Astrocyte (in vitro differentiated cells and primary cell): Measurements from ENCODE around the gene STX16. TPM values are rescaled to one million over a fixed set of nuclear protein-coding genes. Genes with fewer than 3 reads are reported as not detected.

Source experiments
- DNase-seq: peaks from one replicate; pipeline ENCODE4 v3.0.0-alpha.2; 2010; ENCODE audit warnings: low read depth
- FAIRE-seq: peaks from 2 replicates; lab custom pipeline; 2011; peaks lifted over from hg19 to GRCh38; lab: Jason Lieb, UNC
- H2AFZ ChIP-seq: 2 replicates; pipeline ENCODE4 v1.6.0; 2012; ENCODE audit warnings: low read depth, low read length, inconsistent platforms
- H3K27ac ChIP-seq: 2 replicates; pipeline ENCODE4 v1.5.1; 2011; ENCODE audit warnings: low read depth, low read length, inconsistent platforms
- H3K27me3 ChIP-seq: 2 replicates; pipeline ENCODE4 v1.6.0; 2011; ENCODE audit warnings: low read length, inconsistent platforms; ENCODE audit not compliant: insufficient read depth
- H3K36me3 ChIP-seq: 2 replicates; pipeline ENCODE4 v1.5.1; 2011; ENCODE audit warnings: low read length, inconsistent platforms; ENCODE audit not compliant: insufficient read depth
- H3K4me1 ChIP-seq: 2 replicates; pipeline ENCODE4 v1.5.1; 2011; ENCODE audit warnings: low read length, inconsistent platforms; ENCODE audit not compliant: insufficient read depth
- H3K4me2 ChIP-seq: 2 replicates; pipeline ENCODE4 v1.6.0; 2012; ENCODE audit warnings: low read length, inconsistent platforms
- H3K4me3 ChIP-seq: 2 replicates; pipeline ENCODE4 v1.5.1; 2011; ENCODE audit warnings: low read depth, mild to moderate bottlenecking, low read length, inconsistent platforms; ENCODE audit not compliant: insufficient read depth
- H3K79me2 ChIP-seq: 2 replicates; pipeline ENCODE4 v1.6.0; 2012; ENCODE audit warnings: mild to moderate bottlenecking, low read length, inconsistent platforms; ENCODE audit not compliant: insufficient read depth
- H3K9ac ChIP-seq: 2 replicates; pipeline ENCODE4 v1.6.0; 2012; ENCODE audit warnings: mild to moderate bottlenecking, low read length, inconsistent platforms
- H3K9me3 ChIP-seq: 2 replicates; pipeline ENCODE4 v1.5.1; 2012; ENCODE audit warnings: low read depth, mild to moderate bottlenecking, low read length, inconsistent platforms; ENCODE audit not compliant: insufficient read depth
- H4K20me1 ChIP-seq: 2 replicates; pipeline ENCODE4 v1.6.0; 2012; ENCODE audit warnings: low read length, inconsistent platforms; ENCODE audit not compliant: insufficient read depth
- H3K27ac Mint-ChIP-seq: one replicate; pipeline ENCODE4 v1.8.0; 2021; ENCODE audit warnings: mild to moderate bottlenecking, mixed read lengths; ENCODE audit not compliant: unreplicated experiment
- H3K27me3 Mint-ChIP-seq: one replicate; pipeline ENCODE4 v1.8.0; 2021; ENCODE audit warnings: low read depth, mixed read lengths; ENCODE audit not compliant: unreplicated experiment
- H3K36me3 Mint-ChIP-seq: one replicate; pipeline ENCODE4 v1.8.0; 2021; ENCODE audit warnings: low read depth, mixed read lengths; ENCODE audit not compliant: unreplicated experiment
- H3K4me1 Mint-ChIP-seq: one replicate; pipeline ENCODE4 v1.8.0; 2021; ENCODE audit warnings: low read depth, mixed read lengths; ENCODE audit not compliant: unreplicated experiment
- H3K4me3 Mint-ChIP-seq: one replicate; pipeline ENCODE4 v1.8.0; 2021; ENCODE audit warnings: mild to moderate bottlenecking, moderate library complexity, mixed read lengths; ENCODE audit not compliant: unreplicated experiment
- H3K9me3 Mint-ChIP-seq: one replicate; pipeline ENCODE4 v1.8.0; 2021; ENCODE audit warnings: mild to moderate bottlenecking, mixed read lengths; ENCODE audit not compliant: unreplicated experiment
- EZH2 ChIP-seq: IDR thresholded peaks from 2 replicates; pipeline ENCODE4 v1.6.1; 2012; ENCODE audit warnings: mild to moderate bottlenecking, low read length, inconsistent platforms; ENCODE audit not compliant: insufficient read depth
- total RNA-seq: library from RNA; stranded (reverse); gene quantifications from 2 replicates; pipeline ENCODE4 v1.2.1, GENCODE V29; 2021
- TF ChIP-seq, protein P1 (sequence below): IDR thresholded peaks from 2 replicates; pipeline ENCODE4 v1.5.1; 2011; ENCODE audit warnings: low read depth, mild to moderate bottlenecking, inconsistent platforms, low read length, moderate library complexity; ENCODE audit not compliant: insufficient read depth

Gene STX16
- total RNA-seq, 1 donor from 2014 or later: 59.3 TPM

DNA sequence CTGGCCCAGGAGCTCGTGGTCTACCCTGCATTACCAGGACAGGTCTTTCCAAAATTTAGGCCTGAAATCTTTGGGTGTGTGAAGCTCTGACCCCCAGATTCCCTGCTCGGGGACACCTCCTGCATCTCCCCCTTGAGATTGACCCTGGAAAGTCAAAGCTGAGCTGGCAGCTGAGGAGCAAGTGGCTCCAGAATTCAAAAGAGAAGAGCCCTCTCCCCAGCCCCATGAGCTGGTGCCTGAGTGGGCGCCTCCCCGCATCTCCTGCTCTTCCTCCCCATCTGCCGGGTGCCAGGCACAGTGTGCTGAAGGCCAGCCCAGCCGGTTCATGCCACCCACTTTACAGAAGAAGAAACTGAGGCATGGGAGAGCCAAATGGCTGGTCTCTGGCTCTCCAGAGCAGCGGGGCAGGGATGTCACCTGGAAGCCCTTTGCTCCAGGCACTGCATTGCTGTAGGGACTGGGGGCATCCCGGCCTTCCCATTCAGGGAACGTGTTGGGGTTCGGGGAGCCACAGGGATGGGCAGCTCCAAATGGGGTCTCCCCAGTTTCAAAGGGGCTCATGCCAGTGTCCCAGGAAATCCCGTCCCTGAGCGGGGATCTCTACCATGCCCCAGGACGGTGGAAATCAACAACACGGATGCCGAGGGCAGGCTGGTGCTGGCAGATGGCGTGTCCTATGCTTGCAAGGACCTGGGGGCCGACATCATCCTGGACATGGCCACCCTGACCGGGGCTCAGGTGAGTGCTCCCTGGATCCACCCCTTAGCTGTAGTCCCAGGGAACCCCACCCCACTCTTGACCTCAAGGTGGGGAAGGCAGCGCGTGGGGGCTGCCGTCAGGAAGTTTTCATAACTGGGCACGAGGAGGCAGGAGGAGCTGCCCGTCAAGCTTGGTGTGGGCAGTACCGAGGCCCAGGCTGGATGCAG lies 62.0 kb downstream of the STX16 start:
- peaks cover 7% of the 10 kb centered on the region for H3K36me3 Mint-ChIP-seq
- FAIRE-seq (no peak), DNase-seq (no peak)
- no peaks in the 10 kb centered on the region for H3K4me1 Mint-ChIP-seq
- no peak overlapping the region for H3K27ac ChIP-seq
- TF ChIP-seq, protein P1, sequence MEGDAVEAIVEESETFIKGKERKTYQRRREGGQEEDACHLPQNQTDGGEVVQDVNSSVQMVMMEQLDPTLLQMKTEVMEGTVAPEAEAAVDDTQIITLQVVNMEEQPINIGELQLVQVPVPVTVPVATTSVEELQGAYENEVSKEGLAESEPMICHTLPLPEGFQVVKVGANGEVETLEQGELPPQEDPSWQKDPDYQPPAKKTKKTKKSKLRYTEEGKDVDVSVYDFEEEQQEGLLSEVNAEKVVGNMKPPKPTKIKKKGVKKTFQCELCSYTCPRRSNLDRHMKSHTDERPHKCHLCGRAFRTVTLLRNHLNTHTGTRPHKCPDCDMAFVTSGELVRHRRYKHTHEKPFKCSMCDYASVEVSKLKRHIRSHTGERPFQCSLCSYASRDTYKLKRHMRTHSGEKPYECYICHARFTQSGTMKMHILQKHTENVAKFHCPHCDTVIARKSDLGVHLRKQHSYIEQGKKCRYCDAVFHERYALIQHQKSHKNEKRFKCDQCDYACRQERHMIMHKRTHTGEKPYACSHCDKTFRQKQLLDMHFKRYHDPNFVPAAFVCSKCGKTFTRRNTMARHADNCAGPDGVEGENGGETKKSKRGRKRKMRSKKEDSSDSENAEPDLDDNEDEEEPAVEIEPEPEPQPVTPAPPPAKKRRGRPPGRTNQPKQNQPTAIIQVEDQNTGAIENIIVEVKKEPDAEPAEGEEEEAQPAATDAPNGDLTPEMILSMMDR: no peak
- no peak overlapping the region for H2AFZ ChIP-seq
- no peaks in the 10 kb centered on the region for H3K79me2 ChIP-seq
- H3K4me3 ChIP-seq: no peak overlapping the region
- no peaks in the 10 kb centered on the region for H3K27me3 Mint-ChIP-seq
- no peaks in the 10 kb centered on the region for H3K9me3 ChIP-seq
- no peak overlapping the region for H3K27ac Mint-ChIP-seq
- no peak overlapping the region for H3K9ac ChIP-seq
- H3K4me1 ChIP-seq: no peaks in the 10 kb centered on the region
- H3K4me2 ChIP-seq: no peak overlapping the region
- H3K36me3 ChIP-seq: no peaks in the 10 kb centered on the region
- no peaks in the 10 kb centered on the region for H3K27me3 ChIP-seq
- no peaks in the 10 kb centered on the region for H4K20me1 ChIP-seq
- no peaks in the 10 kb centered on the region for H3K9me3 Mint-ChIP-seq
- H3K4me3 Mint-ChIP-seq: no peak overlapping the region

DNA sequence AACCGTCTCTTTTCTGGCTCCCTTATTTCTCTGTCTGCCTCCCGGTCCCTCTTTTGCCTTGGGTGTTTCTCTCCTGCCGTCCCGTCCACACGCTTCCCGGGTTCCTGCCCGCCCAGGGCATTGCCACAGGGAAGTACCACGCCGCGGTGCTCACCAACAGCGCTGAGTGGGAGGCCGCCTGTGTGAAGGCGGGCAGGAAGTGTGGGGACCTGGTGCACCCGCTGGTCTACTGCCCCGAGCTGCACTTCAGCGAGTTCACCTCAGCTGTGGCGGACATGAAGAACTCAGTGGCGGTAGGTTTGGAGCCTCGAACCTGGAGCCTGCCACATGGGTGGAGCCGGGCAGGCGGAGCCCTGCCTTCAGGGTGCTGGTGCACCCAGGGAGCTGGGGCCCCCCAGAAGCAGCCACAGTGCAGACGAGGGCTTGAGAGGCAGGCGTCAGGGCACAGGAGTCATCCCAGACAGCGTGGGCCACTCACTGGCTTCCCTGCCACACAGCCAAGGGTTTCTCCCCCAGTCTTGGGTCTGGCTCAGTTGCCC lies 62.8 kb downstream of the STX16 start:
- Histone ChIP-seq H3K4me3 (no peak overlapping the region), H3K4me2 (no peak overlapping the region), H3K36me3 (no peaks in the 10 kb centered on the region), H2AFZ (no peak overlapping the region), H3K79me2 (no peaks in the 10 kb centered on the region), H3K9ac (no peak overlapping the region), H4K20me1 (no peaks in the 10 kb centered on the region), H3K9me3 (no peaks in the 10 kb centered on the region), H3K4me1 (no peaks in the 10 kb centered on the region), H3K27me3 (peaks cover under 1% of the 10 kb centered on the region), H3K27ac (no peak overlapping the region)
- Mint-ChIP-seq H3K27ac (no peak overlapping the region), H3K36me3 (peaks cover 6% of the 10 kb centered on the region), H3K4me1 (no peaks in the 10 kb centered on the region), H3K9me3 (no peaks in the 10 kb centered on the region), H3K4me3 (peak overlapping the region; percentile 45), H3K27me3 (peaks cover 4% of the 10 kb centered on the region)
- no peak for TF ChIP-seq EZH2
- TF ChIP-seq, protein P1: no peak
- FAIRE-seq (no peak), DNase-seq (no peak)
